Lower leg skin (tissue), 4 donors: ENCODE data around the gene NEDD8. TPM values are rescaled to one million over a fixed set of nuclear protein-coding genes. Genes with fewer than 3 reads are reported as not detected.

ENCODE experiments used
- DNase-seq, 2 donors: peaks; one replicate each; pipeline ENCODE4 v3.0.0-alpha.2; 2019; ENCODE audit warnings: low spot score in 2 of 2
- H3K4me3 ChIP-seq: fragments of 200-600 bp; sonication (generic); 2 replicates; pipeline ENCODE4 v1.5.1; 2017; ENCODE audit warnings: mild to moderate bottlenecking, low read depth; ENCODE audit not compliant: poor library complexity, severe bottlenecking
- POLR2A ChIP-seq, 2 donors: fragments of 450-650 bp; IDR thresholded peaks; one replicate each; pipeline ENCODE4 v1.6.1; 2016 to 2017; ENCODE audit warnings: antibody characterized with exemption in 2 of 2, mild to moderate bottlenecking in 1 of 2, moderate library complexity in 1 of 2
- WGBS, 2 donors: methylation state at CpG; one replicate each; pipeline ENCODE4 v1.1.5; 2018; 5-methylcytosine and 5-hydroxymethylcytosine counted together
- intact Hi-C: fragments of 100-400 bp; cut with DNase I; formaldehyde crosslinking; loops from one replicate; pipeline ENCODE4 v1.15.0; 2023; ENCODE audit warnings: low total_unique reads
- total RNA-seq, 4 donors: library from RNA; depleted of rRNA; stranded (reverse); fragments of >200 nt; gene quantifications; one replicate each; pipeline ENCODE4 v1.1.0, GENCODE V29; 2016
- TF ChIP-seq, protein P1 (sequence below), 3 donors: fragments of 450-650 bp; IDR thresholded peaks; one replicate each; pipeline ENCODE4 v1.5.1; 2016; ENCODE audit warnings: antibody characterized with exemption in 3 of 3, mild to moderate bottlenecking in 3 of 3, moderate library complexity in 2 of 3

Gene NEDD8
- total RNA-seq, 4 donors from 2014 or later: 68.0 to 153 (median 107) TPM

DNA sequence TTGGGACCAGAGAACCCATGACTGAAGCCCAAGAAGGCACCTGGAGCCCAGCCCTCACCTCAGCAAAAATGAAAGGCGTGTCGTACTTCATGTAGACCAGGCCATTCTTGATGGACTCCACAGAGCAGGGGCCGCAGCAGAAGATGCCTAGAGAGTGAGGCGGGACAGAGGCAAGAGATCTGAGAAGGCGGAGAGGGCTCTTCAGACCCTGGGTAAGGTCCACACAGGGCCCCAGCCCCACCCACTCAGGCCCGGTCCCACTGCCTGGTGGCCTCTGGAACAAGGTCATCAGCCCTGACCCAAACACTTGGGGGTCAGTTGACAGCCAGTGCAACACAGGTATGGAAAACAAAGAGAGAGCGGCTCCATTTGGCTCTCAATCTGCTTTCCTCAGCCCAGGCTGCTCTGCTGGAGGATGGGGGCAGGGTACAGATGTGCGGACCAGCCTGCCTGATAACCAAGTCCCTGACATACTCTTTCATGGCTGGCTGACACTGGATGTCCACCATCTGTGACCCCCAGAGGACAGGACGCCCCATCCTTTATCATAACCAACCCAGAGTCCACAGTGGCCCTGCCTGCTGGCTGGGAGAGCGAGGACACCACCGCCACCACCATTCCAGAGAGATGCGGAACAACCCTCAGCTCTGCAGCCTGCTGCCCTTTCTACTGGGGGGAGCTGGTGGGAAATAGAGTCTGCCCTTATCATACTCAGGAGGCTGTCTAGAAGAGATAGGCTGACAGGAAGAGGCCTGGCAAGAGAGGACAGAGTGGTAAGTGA, 24.0 kb upstream of the NEDD8 start:
- H3K4me3 ChIP-seq: no peak overlapping the region
- no peak for TF ChIP-seq POLR2A (IDR thresholded peaks at IDR 0.05)
- TF ChIP-seq, protein P1, sequence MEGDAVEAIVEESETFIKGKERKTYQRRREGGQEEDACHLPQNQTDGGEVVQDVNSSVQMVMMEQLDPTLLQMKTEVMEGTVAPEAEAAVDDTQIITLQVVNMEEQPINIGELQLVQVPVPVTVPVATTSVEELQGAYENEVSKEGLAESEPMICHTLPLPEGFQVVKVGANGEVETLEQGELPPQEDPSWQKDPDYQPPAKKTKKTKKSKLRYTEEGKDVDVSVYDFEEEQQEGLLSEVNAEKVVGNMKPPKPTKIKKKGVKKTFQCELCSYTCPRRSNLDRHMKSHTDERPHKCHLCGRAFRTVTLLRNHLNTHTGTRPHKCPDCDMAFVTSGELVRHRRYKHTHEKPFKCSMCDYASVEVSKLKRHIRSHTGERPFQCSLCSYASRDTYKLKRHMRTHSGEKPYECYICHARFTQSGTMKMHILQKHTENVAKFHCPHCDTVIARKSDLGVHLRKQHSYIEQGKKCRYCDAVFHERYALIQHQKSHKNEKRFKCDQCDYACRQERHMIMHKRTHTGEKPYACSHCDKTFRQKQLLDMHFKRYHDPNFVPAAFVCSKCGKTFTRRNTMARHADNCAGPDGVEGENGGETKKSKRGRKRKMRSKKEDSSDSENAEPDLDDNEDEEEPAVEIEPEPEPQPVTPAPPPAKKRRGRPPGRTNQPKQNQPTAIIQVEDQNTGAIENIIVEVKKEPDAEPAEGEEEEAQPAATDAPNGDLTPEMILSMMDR (IDR thresholded peaks at IDR 0.05): no peak
- 92% methylated on average over 12 of the region's 12 CpGs for WGBS, 2 donors
- DNase-seq: peak in 1 of 2 donors; percentile 53
- intact Hi-C loops: no loop called here

DNA sequence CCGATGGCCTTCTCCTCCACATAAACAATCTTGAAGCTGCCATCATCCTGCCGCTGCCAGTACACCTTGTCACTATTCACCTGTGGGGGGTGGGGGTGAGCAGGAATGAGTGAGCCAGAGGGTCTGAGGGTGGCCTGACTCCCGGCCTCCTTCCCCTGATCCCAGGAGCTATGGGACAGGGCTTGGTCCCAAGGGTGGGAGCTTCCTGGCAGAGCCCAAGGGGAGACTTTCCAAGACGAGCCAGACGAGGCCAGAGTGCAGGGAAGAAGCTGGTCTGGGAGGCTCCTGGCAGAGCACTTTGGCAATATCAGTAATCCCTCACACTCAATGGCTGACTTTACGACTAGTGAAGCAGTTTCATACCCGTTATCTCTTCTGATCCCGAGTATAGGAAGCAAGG, 23.3 kb upstream of the NEDD8 start:
- intact Hi-C loops: no loop called here
- no peak overlapping the region for H3K4me3 ChIP-seq
- WGBS, 2 donors: 90 to 92% methylated on average over 8 of the region's 8 CpGs
- DNase-seq: no peak
- TF ChIP-seq, protein P1 (IDR thresholded peaks at IDR 0.05): no peak
- no peak for TF ChIP-seq POLR2A (IDR thresholded peaks at IDR 0.05)

DNA sequence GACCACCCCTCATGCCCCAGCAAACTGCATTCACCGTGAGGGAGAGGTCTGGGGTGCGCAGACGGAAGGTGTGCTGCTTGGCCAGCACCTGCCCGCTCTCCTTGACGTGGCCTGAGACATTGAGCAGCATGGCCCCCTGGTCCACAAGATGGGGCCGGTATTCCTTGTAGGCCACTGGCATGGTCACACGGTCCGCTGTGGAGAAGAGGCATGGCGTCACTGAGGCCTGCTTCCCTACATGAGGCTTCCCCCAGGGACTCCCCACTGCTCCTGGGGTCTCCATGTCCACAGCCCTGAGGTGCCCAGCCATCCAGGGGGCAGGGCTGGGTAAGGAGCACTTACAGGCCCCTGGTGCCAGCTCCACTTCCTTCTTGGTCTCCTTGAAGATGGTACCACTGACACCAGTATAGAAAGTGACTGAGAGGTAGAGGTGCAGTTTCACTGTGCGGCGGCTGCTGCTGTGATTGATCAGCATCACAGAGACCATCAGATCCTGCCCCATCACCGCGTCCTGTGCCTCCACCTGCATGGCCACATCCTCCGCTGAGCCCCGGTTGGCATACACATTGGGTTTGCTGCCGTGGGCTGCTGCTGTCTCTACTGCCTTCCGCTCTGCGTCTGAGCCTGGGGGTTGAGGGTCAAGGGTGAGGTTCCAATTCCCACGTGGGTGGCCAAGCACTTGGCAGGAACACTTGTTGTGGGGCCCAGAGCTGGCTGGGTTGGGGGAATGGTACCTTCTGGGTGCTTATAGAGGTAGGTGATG, 22.6 kb upstream of the NEDD8 start:
- TF ChIP-seq, protein P1 (IDR thresholded peaks at IDR 0.05): no peak
- no peak for TF ChIP-seq POLR2A (IDR thresholded peaks at IDR 0.05)
- DNase-seq: peak in 1 of 2 donors; percentile 74
- WGBS, 2 donors: 91 to 97% methylated on average over 13 to 19 of the region's 19 CpGs
- H3K4me3 ChIP-seq: no peak overlapping the region
- intact Hi-C loops: no loop called here

DNA sequence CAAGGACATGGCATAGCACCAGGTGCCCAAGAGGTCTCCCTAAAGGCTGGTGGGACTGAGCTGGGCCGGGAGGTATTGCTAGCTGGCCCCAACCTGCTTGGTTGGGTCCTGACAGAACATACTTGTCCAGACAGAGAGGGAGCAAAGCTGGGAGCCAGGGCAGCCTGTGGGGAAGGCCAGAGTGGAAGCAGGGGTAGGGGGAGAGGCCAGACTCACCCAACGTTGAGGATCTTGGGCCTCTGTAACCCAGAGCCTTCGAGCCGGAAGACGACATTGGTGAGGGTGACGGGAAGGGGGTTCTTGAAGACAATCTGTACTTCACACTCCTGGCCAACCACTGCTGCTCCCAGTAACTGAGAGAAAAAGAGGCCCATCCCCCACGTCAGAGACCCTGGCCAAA, 21.8 kb upstream of the NEDD8 start:
- no peak for TF ChIP-seq POLR2A (IDR thresholded peaks at IDR 0.05)
- TF ChIP-seq, protein P1 (IDR thresholded peaks at IDR 0.05): no peak
- intact Hi-C loops: no loop called here
- peak in 1 of 2 donors; percentile 50 for DNase-seq
- WGBS, 2 donors: 78 to 80% methylated on average over 7 of the region's 7 CpGs
- no peak overlapping the region for H3K4me3 ChIP-seq

DNA sequence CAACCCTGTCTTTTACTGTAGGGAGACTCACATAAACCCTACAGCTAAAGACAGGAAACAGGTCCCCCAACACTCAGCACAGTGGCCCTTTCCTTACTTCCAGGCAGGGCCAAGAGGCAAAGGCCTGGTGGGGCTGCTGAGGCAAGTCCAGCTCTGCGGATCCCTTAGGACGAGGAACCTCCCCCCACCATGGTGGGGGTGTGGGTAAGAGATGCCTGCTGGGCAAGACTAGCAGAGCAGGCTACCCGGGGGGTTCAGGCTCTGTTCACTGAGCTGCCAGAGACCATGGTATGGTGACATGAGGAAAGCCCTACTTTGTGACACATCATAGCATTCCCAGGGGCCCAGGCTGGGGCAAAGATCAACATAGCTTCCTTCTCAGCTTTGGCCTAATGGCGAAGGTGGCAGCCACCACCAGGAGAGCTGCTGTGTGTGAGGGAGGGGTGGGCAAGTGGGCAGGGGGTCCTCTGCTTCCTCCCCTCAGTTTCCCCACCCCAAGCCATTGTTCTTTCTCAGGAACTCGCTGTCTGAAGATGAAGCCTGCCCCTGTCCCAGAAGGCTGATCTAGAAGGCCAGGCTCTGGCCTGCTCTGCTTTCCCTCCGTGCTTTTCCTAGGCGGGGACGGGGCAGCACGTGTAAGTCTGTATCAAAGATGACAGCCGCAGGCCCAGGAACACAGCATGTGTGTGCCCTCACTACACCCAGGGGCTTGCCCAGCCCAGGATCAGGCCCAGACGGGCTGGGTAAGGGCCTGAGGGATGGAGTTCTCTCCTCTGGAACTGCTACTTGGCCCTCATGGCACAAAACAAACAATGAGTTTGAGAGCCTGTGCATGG, 20.3 kb upstream of the NEDD8 start:
- TF ChIP-seq, protein P1 (IDR thresholded peaks at IDR 0.05): no peak
- TF ChIP-seq POLR2A (IDR thresholded peaks at IDR 0.05): no peak
- intact Hi-C loops: no loop called here
- DNase-seq: peak in 1 of 2 donors; percentile 54
- no peak overlapping the region for H3K4me3 ChIP-seq
- WGBS, 2 donors: 73 to 80% methylated on average over 11 of the region's 11 CpGs
